PC-9 (cell line): ENCODE data around the gene LRRC4B. TPM values are rescaled to one million over a fixed set of nuclear protein-coding genes. Genes with fewer than 3 reads are reported as not detected.

ENCODE experiments used
- BruUV-seq: library from RNA; stranded (reverse); fragments of 400-500 nt; replicated peaks from 2 replicates; lab custom pipeline; 2021; lab: Mats Ljungman, UMichigan
- CTCF ChIA-PET: fragments of 300-600 bp; sonication (Branson Sonifier 250); formaldehyde crosslinking; loops from one replicate; lab custom pipeline; 2022; ENCODE audit warnings: antibody characterized with exemption; lab: Charles Lee
- POLR2A ChIA-PET: fragments of 300-600 bp; sonication (Branson Sonifier 250); formaldehyde crosslinking; loops from one replicate; lab custom pipeline; 2022; ENCODE audit warnings: antibody characterized with exemption; ENCODE audit not compliant: unreplicated experiment; lab: Charles Lee
- DNase-seq, 2 experiments: peaks; one replicate each; pipeline versions ENCODE4 v3.0.0 to v3.0.0-alpha.2; 2015 to 2022; ENCODE audit warnings: mixed read lengths in 1 of 2
- H2AFZ ChIP-seq: fragments of 200-600 bp; sonication (generic); 2 replicates; pipeline ENCODE4 v1.8.1; 2017; ENCODE audit warnings: antibody characterized with exemption
- H3F3A ChIP-seq: fragments of 200-600 bp; sonication (generic); 2 replicates; pipeline ENCODE4 v1.8.1; 2017; ENCODE audit warnings: antibody characterized with exemption, mild to moderate bottlenecking, low read depth; ENCODE audit not compliant: insufficient read depth
- H3K27ac ChIP-seq: fragments of 200-600 bp; sonication (generic); 2 replicates; pipeline ENCODE4 v1.6.1; 2016; ENCODE audit warnings: mixed run types
- H3K27me3 ChIP-seq: fragments of 200-600 bp; sonication (generic); 2 replicates; pipeline ENCODE4 v1.6.1; 2016; ENCODE audit warnings: low read depth, mixed run types; ENCODE audit not compliant: insufficient read depth
- H3K36me3 ChIP-seq: fragments of 200-600 bp; sonication (generic); 2 replicates; pipeline ENCODE4 v1.6.1; 2016; ENCODE audit warnings: low read depth, mixed run types
- H3K4me1 ChIP-seq: fragments of 200-600 bp; sonication (generic); replicated peaks from 2 replicates; pipeline ENCODE4 v1.6.1; 2016; ENCODE audit warnings: mixed run types; ENCODE audit not compliant: insufficient read depth
- H3K4me2 ChIP-seq: fragments of 200-600 bp; sonication (generic); 2 replicates; pipeline ENCODE4 v1.6.1; 2017; ENCODE audit warnings: mixed run types
- H3K4me3 ChIP-seq: fragments of 200-600 bp; sonication (generic); 2 replicates; pipeline ENCODE4 v1.6.1; 2016; ENCODE audit warnings: mixed run types
- H3K79me2 ChIP-seq: fragments of 200-600 bp; sonication (generic); 2 replicates; pipeline ENCODE4 v1.6.1; 2017; ENCODE audit warnings: low read depth, mixed run types
- H3K9me2 ChIP-seq: fragments of 200-600 bp; sonication (generic); 2 replicates; pipeline ENCODE4 v1.8.1; 2017; ENCODE audit warnings: mild to moderate bottlenecking; ENCODE audit not compliant: insufficient read depth
- H3K9me3 ChIP-seq: fragments of 200-600 bp; sonication (generic); 2 replicates; pipeline ENCODE4 v1.8.1; 2016; ENCODE audit warnings: low read depth; ENCODE audit not compliant: insufficient read depth
- H4K20me1 ChIP-seq: fragments of 200-600 bp; sonication (generic); 2 replicates; pipeline ENCODE4 v1.8.1; 2017; ENCODE audit not compliant: insufficient read depth
- EZH2 ChIP-seq: fragments of 200-600 bp; sonication (generic); IDR thresholded peaks from 2 replicates; pipeline ENCODE4 v1.8.0; 2017; ENCODE audit warnings: antibody characterized with exemption, low read depth
- intact Hi-C: fragments of 100-400 bp; cut with micrococcal nuclease; formaldehyde crosslinking; loops from one replicate; pipeline ENCODE4 v1.10.0; 2022; ENCODE audit not compliant: unreplicated experiment
- total RNA-seq: library from RNA; stranded (reverse); gene quantifications from 2 replicates; pipeline ENCODE4 v1.2.3, GENCODE V29; 2021
- TF ChIP-seq, protein P1 (sequence below): fragments of 200-600 bp; sonication (generic); conservative IDR thresholded peaks from 2 replicates; pipeline ENCODE4 v1.6.1; 2017; ENCODE audit warnings: mixed run types, antibody characterized with exemption, mild to moderate bottlenecking, moderate library complexity

The LRRC4B gene
- total RNA-seq, 1 experiment from 2014 or later, result not detected

GRCh38 chr19:50497022-50497405 lies 71.2 kb downstream of the LRRC4B start:
- CTCF ChIA-PET, result no interaction called here
- H4K20me1 ChIP-seq, result no peaks in the 10 kb centered on the region
- no peak overlapping the region for H3K4me2 ChIP-seq
- no peaks in the 10 kb centered on the region for H3K27me3 ChIP-seq
- no peak overlapping the region for H2AFZ ChIP-seq
- H3K36me3 ChIP-seq, result no peaks in the 10 kb centered on the region
- no peak for DNase-seq
- no peak overlapping the region for H3K27ac ChIP-seq
- H3K9me3 ChIP-seq, result no peaks in the 10 kb centered on the region
- H3K4me3 ChIP-seq, result no peak overlapping the region
- POLR2A ChIA-PET, result no interaction called here
- no peaks in the 10 kb centered on the region for H3K9me2 ChIP-seq
- H3K4me1 ChIP-seq, result no peaks in the 10 kb centered on the region
- intact Hi-C loops, result no loop called here
- BruUV-seq, result no TSS peak
- TF ChIP-seq EZH2, result no peak
- TF ChIP-seq, protein P1, sequence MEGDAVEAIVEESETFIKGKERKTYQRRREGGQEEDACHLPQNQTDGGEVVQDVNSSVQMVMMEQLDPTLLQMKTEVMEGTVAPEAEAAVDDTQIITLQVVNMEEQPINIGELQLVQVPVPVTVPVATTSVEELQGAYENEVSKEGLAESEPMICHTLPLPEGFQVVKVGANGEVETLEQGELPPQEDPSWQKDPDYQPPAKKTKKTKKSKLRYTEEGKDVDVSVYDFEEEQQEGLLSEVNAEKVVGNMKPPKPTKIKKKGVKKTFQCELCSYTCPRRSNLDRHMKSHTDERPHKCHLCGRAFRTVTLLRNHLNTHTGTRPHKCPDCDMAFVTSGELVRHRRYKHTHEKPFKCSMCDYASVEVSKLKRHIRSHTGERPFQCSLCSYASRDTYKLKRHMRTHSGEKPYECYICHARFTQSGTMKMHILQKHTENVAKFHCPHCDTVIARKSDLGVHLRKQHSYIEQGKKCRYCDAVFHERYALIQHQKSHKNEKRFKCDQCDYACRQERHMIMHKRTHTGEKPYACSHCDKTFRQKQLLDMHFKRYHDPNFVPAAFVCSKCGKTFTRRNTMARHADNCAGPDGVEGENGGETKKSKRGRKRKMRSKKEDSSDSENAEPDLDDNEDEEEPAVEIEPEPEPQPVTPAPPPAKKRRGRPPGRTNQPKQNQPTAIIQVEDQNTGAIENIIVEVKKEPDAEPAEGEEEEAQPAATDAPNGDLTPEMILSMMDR, result no peak
- no peaks in the 10 kb centered on the region for H3K79me2 ChIP-seq
- H3F3A ChIP-seq, result peaks cover 8% of the 10 kb centered on the region; the same call in 1 of the 2 replicates

DNA sequence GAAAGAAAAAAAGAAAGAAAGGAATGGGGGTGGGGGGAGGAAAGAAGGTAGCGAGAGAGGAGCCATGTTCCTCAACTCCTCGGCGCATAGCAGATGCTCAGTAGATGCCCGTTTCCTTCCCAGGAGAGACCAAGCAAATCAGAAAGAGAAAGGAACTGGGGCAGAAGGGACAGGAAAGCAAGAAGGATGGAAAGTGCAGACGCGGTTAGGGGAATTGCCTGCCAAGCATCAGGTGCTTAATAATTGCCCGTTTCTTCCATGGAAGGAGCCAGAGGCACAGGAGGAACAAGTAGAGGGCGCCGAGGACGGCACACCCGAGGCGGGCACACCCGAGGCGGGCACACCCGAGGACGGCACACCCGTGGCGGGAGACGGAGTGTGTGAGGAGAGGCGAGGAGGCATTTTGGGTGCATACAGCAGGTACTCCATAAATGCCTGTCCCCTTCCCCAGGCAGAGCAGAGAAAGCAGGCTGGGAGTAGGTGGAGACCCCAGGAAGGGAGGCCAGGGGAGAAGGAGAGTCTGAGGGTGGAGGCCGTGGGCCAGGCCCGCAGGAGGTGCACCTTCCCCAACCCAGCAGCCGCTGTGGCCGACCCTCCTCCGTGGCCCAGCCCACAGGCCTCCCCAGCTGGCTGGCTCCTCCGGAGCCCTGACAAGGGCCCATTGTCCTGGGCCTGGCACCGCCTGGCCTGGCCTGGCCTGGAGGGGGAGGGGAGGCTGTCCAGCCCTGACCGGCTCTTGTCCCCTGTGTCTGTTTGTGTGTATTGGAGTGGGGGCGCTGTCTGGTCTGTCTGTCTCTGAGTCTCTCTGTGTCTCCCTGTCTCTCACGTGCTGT lies 71.8 kb downstream of the LRRC4B start:
- H3K9me3 ChIP-seq, result no peaks in the 10 kb centered on the region
- no peak for DNase-seq

GRCh38 chr19:50495020-50495531 lies 73.2 kb downstream of the LRRC4B start:
- intact Hi-C loops, result no loop called here
- no peak overlapping the region for H2AFZ ChIP-seq
- no peak overlapping the region for H3K27ac ChIP-seq
- H3K4me3 ChIP-seq, result no peak overlapping the region
- H3K9me3 ChIP-seq, result no peaks in the 10 kb centered on the region
- H3K36me3 ChIP-seq, result no peaks in the 10 kb centered on the region
- H3K4me1 ChIP-seq, result no peaks in the 10 kb centered on the region
- no peaks in the 10 kb centered on the region for H3K27me3 ChIP-seq
- CTCF ChIA-PET, result no interaction called here
- peaks cover 8% of the 10 kb centered on the region; the same call in 1 of the 2 replicates for H3F3A ChIP-seq
- POLR2A ChIA-PET, result no interaction called here
- no peak for DNase-seq
- no peak overlapping the region for H3K4me2 ChIP-seq
- no TSS peak for BruUV-seq
- H3K79me2 ChIP-seq, result no peaks in the 10 kb centered on the region
- TF ChIP-seq, protein P1, result no peak
- TF ChIP-seq EZH2, result no peak
- H4K20me1 ChIP-seq, result no peaks in the 10 kb centered on the region
- no peaks in the 10 kb centered on the region for H3K9me2 ChIP-seq

More for the DNA sequence above, 71.8 kb downstream of the LRRC4B start:
- H3K4me2 ChIP-seq, result no peak overlapping the region
- no TSS peak for BruUV-seq
- intact Hi-C loops, result no loop called here
- TF ChIP-seq, protein P1, result no peak
- TF ChIP-seq EZH2, result no peak
- H2AFZ ChIP-seq, result no peak overlapping the region
- H3F3A ChIP-seq, result peaks cover 8% of the 10 kb centered on the region; the same call in 1 of the 2 replicates
- H3K36me3 ChIP-seq, result no peaks in the 10 kb centered on the region
- no peaks in the 10 kb centered on the region for H4K20me1 ChIP-seq
- H3K4me3 ChIP-seq, result no peak overlapping the region
- ChIA-PET POLR2A (no interaction called here), CTCF (no interaction called here)
- H3K79me2 ChIP-seq, result no peaks in the 10 kb centered on the region
- H3K27me3 ChIP-seq, result no peaks in the 10 kb centered on the region
- H3K9me2 ChIP-seq, result no peaks in the 10 kb centered on the region
- H3K27ac ChIP-seq, result no peak overlapping the region
- H3K4me1 ChIP-seq, result no peaks in the 10 kb centered on the region
